Activated naive CD8-positive, alpha-beta T cell treated with anti-CD3 and anti-CD28 coated beads for 36 hours (primary cell): Measurements from ENCODE around the gene PRMT7. TPM values are rescaled to one million over a fixed set of nuclear protein-coding genes. Genes with fewer than 3 reads are reported as not detected.

ENCODE experiments used
- DNase-seq: peaks from one replicate; pipeline ENCODE4 v3.0.0; 2021
- H3K27ac Mint-ChIP-seq: one replicate; pipeline ENCODE4 v1.8.0; 2022; ENCODE audit warnings: mild to moderate bottlenecking, moderate library complexity, mixed read lengths
- H3K27me3 Mint-ChIP-seq: one replicate; pipeline ENCODE4 v1.8.0; 2022; ENCODE audit warnings: mild to moderate bottlenecking, mixed read lengths
- H3K36me3 Mint-ChIP-seq: one replicate; pipeline ENCODE4 v1.8.0; 2021; ENCODE audit warnings: mild to moderate bottlenecking, mixed read lengths
- H3K4me1 Mint-ChIP-seq: one replicate; pipeline ENCODE4 v1.8.0; 2021; ENCODE audit warnings: mixed read lengths
- H3K4me3 Mint-ChIP-seq: one replicate; pipeline ENCODE4 v1.8.0; 2022; ENCODE audit warnings: mild to moderate bottlenecking, moderate library complexity, mixed read lengths
- H3K9me3 Mint-ChIP-seq: one replicate; pipeline ENCODE4 v1.8.0; 2022; ENCODE audit warnings: mixed read lengths
- total RNA-seq, 2 experiments: library from RNA; stranded (reverse); gene quantifications; one replicate each; pipeline ENCODE4 v1.2.3, GENCODE V29; 2021

The PRMT7 gene
- total RNA-seq, 2 experiments from 2014 or later = 68.9 to 72.0 TPM

GRCh38 chr16:68357521-68357922 lies 46.7 kb downstream of the PRMT7 start:
- Mint-ChIP-seq H3K27ac (no peak overlapping the region), H3K9me3 (no peaks in the 10 kb centered on the region), H3K4me1 (peaks cover 24% of the 10 kb centered on the region), H3K36me3 (peaks cover 33% of the 10 kb centered on the region), H3K27me3 (no peaks in the 10 kb centered on the region), H3K4me3 (no peak overlapping the region)
- DNase-seq = no peak

GRCh38 chr16:68357923-68358322 lies 47.1 kb downstream of the PRMT7 start:
- no peak for DNase-seq
- Mint-ChIP-seq H3K36me3 (peaks cover 31% of the 10 kb centered on the region), H3K27ac (no peak overlapping the region), H3K9me3 (no peaks in the 10 kb centered on the region), H3K4me1 (peaks cover 24% of the 10 kb centered on the region), H3K4me3 (no peak overlapping the region), H3K27me3 (no peaks in the 10 kb centered on the region)

- Mint-ChIP-seq H3K27me3 (peaks cover 2% of the 10 kb centered on the region), H3K9me3 (no peaks in the 10 kb centered on the region), H3K4me1 (peaks cover 24% of the 10 kb centered on the region), H3K27ac (no peak overlapping the region), H3K4me3 (no peak overlapping the region), H3K36me3 (peaks cover 28% of the 10 kb centered on the region)
- DNase-seq = no peak
Measured at GRCh38 chr16:68358951-68359350, 48.1 kb downstream of the PRMT7 start.

GRCh38 chr16:68359398-68360191 lies 48.8 kb downstream of the PRMT7 start:
- Mint-ChIP-seq H3K4me1 (peaks cover 24% of the 10 kb centered on the region), H3K27me3 (peaks cover 4% of the 10 kb centered on the region), H3K27ac (no peak overlapping the region), H3K9me3 (no peaks in the 10 kb centered on the region), H3K4me3 (no peak overlapping the region), H3K36me3 (peaks cover 24% of the 10 kb centered on the region)
- DNase-seq = no peak

- H3K4me3 Mint-ChIP-seq = no peak overlapping the region
Measured at GRCh38 chr16:68360547-68360946, 49.7 kb downstream of the PRMT7 start.

GRCh38 chr16:68360956-68361355 lies 50.1 kb downstream of the PRMT7 start:
- Mint-ChIP-seq H3K9me3 (no peaks in the 10 kb centered on the region), H3K27me3 (peaks cover 11% of the 10 kb centered on the region), H3K36me3 (peaks cover 14% of the 10 kb centered on the region), H3K4me1 (peaks cover 12% of the 10 kb centered on the region), H3K27ac (no peak overlapping the region), H3K4me3 (no peak overlapping the region)
- no peak for DNase-seq

More at GRCh38 chr16:68360547-68360946, 49.7 kb downstream of the PRMT7 start:
- DNase-seq = no peak
- H3K4me1 Mint-ChIP-seq = peaks cover 16% of the 10 kb centered on the region
- no peak overlapping the region for H3K27ac Mint-ChIP-seq
- peaks cover 15% of the 10 kb centered on the region for H3K36me3 Mint-ChIP-seq
- H3K27me3 Mint-ChIP-seq = peaks cover 7% of the 10 kb centered on the region
- H3K9me3 Mint-ChIP-seq = no peaks in the 10 kb centered on the region

GRCh38 chr16:68361485-68361884 lies 50.7 kb downstream of the PRMT7 start:
- Mint-ChIP-seq H3K4me3 (no peak overlapping the region), H3K4me1 (peaks cover 8% of the 10 kb centered on the region)

GRCh38 chr16:68362262-68362913 lies 51.6 kb downstream of the PRMT7 start:
- Mint-ChIP-seq H3K36me3 (peaks cover 9% of the 10 kb centered on the region), H3K4me3 (no peak overlapping the region), H3K27me3 (peaks cover 25% of the 10 kb centered on the region), H3K4me1 (peaks cover 2% of the 10 kb centered on the region), H3K27ac (no peak overlapping the region), H3K9me3 (no peaks in the 10 kb centered on the region)
- DNase-seq = no peak

More at GRCh38 chr16:68361485-68361884, 50.7 kb downstream of the PRMT7 start:
- Mint-ChIP-seq H3K9me3 (no peaks in the 10 kb centered on the region), H3K27me3 (peaks cover 17% of the 10 kb centered on the region), H3K36me3 (peaks cover 14% of the 10 kb centered on the region), H3K27ac (no peak overlapping the region)
- no peak for DNase-seq

- Mint-ChIP-seq H3K9me3 (no peaks in the 10 kb centered on the region), H3K27me3 (peaks cover 32% of the 10 kb centered on the region), H3K4me3 (no peak overlapping the region), H3K36me3 (peaks cover 2% of the 10 kb centered on the region), H3K27ac (no peak overlapping the region), H3K4me1 (peaks cover 6% of the 10 kb centered on the region)
- DNase-seq = no peak
Measured at GRCh38 chr16:68362947-68363657, 52.3 kb downstream of the PRMT7 start.

GRCh38 chr16:68363658-68364521 lies 53.1 kb downstream of the PRMT7 start:
- peaks cover 14% of the 10 kb centered on the region for H3K4me1 Mint-ChIP-seq
- no peaks in the 10 kb centered on the region for H3K9me3 Mint-ChIP-seq
- H3K36me3 Mint-ChIP-seq = no peaks in the 10 kb centered on the region
- peaks cover 37% of the 10 kb centered on the region for H3K27me3 Mint-ChIP-seq
- H3K4me3 Mint-ChIP-seq = no peak overlapping the region
- no peak overlapping the region for H3K27ac Mint-ChIP-seq
- no peak for DNase-seq

- Mint-ChIP-seq H3K27me3 (peaks cover 37% of the 10 kb centered on the region), H3K27ac (no peak overlapping the region), H3K4me3 (no peak overlapping the region), H3K4me1 (peaks cover 20% of the 10 kb centered on the region), H3K36me3 (no peaks in the 10 kb centered on the region), H3K9me3 (no peaks in the 10 kb centered on the region)
- DNase-seq = no peak
Measured at GRCh38 chr16:68364561-68364998, 53.8 kb downstream of the PRMT7 start.

- H3K36me3 Mint-ChIP-seq = no peaks in the 10 kb centered on the region
- no peaks in the 10 kb centered on the region for H3K9me3 Mint-ChIP-seq
- H3K27ac Mint-ChIP-seq = no peak overlapping the region
- peaks cover 28% of the 10 kb centered on the region for H3K4me1 Mint-ChIP-seq
- no peak for DNase-seq
- no peak overlapping the region for H3K4me3 Mint-ChIP-seq
- peaks cover 37% of the 10 kb centered on the region for H3K27me3 Mint-ChIP-seq
Measured at GRCh38 chr16:68365167-68365817, 54.5 kb downstream of the PRMT7 start.

GRCh38 chr16:68366062-68366461 lies 55.2 kb downstream of the PRMT7 start:
- Mint-ChIP-seq H3K9me3 (no peaks in the 10 kb centered on the region), H3K4me3 (no peak overlapping the region), H3K4me1 (peaks cover 35% of the 10 kb centered on the region), H3K36me3 (no peaks in the 10 kb centered on the region), H3K27ac (no peak overlapping the region), H3K27me3 (peaks cover 37% of the 10 kb centered on the region)
- DNase-seq = no peak

GRCh38 chr16:68367030-68367429 lies 56.2 kb downstream of the PRMT7 start:
- Mint-ChIP-seq H3K4me1 (peaks cover 35% of the 10 kb centered on the region), H3K27me3 (peaks cover 41% of the 10 kb centered on the region), H3K9me3 (no peaks in the 10 kb centered on the region), H3K4me3 (no peak overlapping the region), H3K27ac (no peak overlapping the region), H3K36me3 (no peaks in the 10 kb centered on the region)
- peak; percentile 25 for DNase-seq
